ENCODE results near the gene FKBP11.

- TF ChIP-seq POLR2A (IDR thresholded peaks at IDR 0.05; ENCODE audit: low read length), result no peak
- TF ChIP-seq GATA1 (IDR thresholded peaks at IDR 0.05; ENCODE audit: low read depth, low read length), result no peak
These were observed 47.7 kb upstream of the FKBP11 start for GRCh38 chr12:48972952-48973483.
